OCI-LY7 (cell line): ENCODE measurements around the gene SLC22A7. TPM values are rescaled to one million over a fixed set of nuclear protein-coding genes. Genes with fewer than 3 reads are reported as not detected.

Experiments
- BruUV-seq: library from RNA; stranded (reverse); fragments of 400-500 nt; replicated peaks from 2 replicates; lab custom pipeline; 2021; lab: Mats Ljungman, UMichigan
- CTCF ChIA-PET: fragments of 300-600 bp; sonication (Branson Sonifier 250); formaldehyde crosslinking; loops from one replicate; lab custom pipeline; 2022; ENCODE audit warnings: antibody characterized with exemption; ENCODE audit not compliant: unreplicated experiment; lab: Charles Lee
- POLR2A ChIA-PET: fragments of 300-600 bp; sonication (Branson Sonifier 250); formaldehyde crosslinking; loops from one replicate; lab custom pipeline; 2022; ENCODE audit warnings: antibody characterized with exemption; lab: Charles Lee
- DNase-seq: peaks from one replicate; pipeline ENCODE4 v3.0.0-alpha.2; 2015; ENCODE audit warnings: low spot score
- H2AFZ ChIP-seq: fragments of 200-600 bp; sonication (generic), shearing (Covaris generic); 2 replicates; pipeline ENCODE4 v1.6.1; 2014; ENCODE audit warnings: mild to moderate bottlenecking, antibody characterized with exemption, low read length, moderate library complexity
- H3K27ac ChIP-seq: fragments of 200-600 bp; sonication (generic); 2 replicates; pipeline ENCODE4 v1.5.1; 2014; ENCODE audit warnings: mixed run types, low read depth, mild to moderate bottlenecking, moderate library complexity, low read length, inconsistent platforms; ENCODE audit not compliant: poor library complexity, severe bottlenecking
- H3K36me3 ChIP-seq: fragments of 200-600 bp; sonication (generic); 2 replicates; pipeline ENCODE4 v1.6.1; 2014; ENCODE audit warnings: mild to moderate bottlenecking, antibody characterized with exemption, low read length, moderate library complexity, mixed read lengths; ENCODE audit not compliant: insufficient read depth
- H3K4me1 ChIP-seq: fragments of 200-600 bp; sonication (generic); 2 replicates; pipeline ENCODE4 v1.5.1; 2014; ENCODE audit warnings: mild to moderate bottlenecking, low read length; ENCODE audit not compliant: insufficient read depth, poor library complexity, severe bottlenecking
- H3K4me2 ChIP-seq: fragments of 200-600 bp; sonication (generic); 2 replicates; pipeline ENCODE4 v1.6.1; 2014; ENCODE audit warnings: mild to moderate bottlenecking, low read length
- H3K4me3 ChIP-seq: fragments of 200-600 bp; sonication (generic); 2 replicates; pipeline ENCODE4 v1.5.1; 2014; ENCODE audit warnings: mild to moderate bottlenecking, low read depth, low read length; ENCODE audit not compliant: poor library complexity, severe bottlenecking
- H3K79me2 ChIP-seq: fragments of 200-600 bp; sonication (generic); 2 replicates; pipeline ENCODE4 v1.6.1; 2016; ENCODE audit warnings: low read depth, mild to moderate bottlenecking, low read length, moderate library complexity, mixed read lengths; ENCODE audit not compliant: insufficient read depth
- H3K9me2 ChIP-seq: fragments of 200-600 bp; sonication (generic); 2 replicates; pipeline ENCODE4 v1.6.1; 2016; ENCODE audit warnings: mild to moderate bottlenecking, low read length, mixed read lengths; ENCODE audit not compliant: insufficient read depth
- H3K9me3 ChIP-seq: fragments of 200-600 bp; sonication (generic); 2 replicates; pipeline ENCODE4 v1.6.1; 2014; ENCODE audit warnings: mild to moderate bottlenecking, mixed run types, low read length, mixed read lengths
- H4K20me1 ChIP-seq: fragments of 200-600 bp; sonication (generic); 2 replicates; pipeline ENCODE4 v1.6.1; 2014; ENCODE audit warnings: mild to moderate bottlenecking, antibody characterized with exemption, low read length, moderate library complexity, mixed read lengths; ENCODE audit not compliant: insufficient read depth
- EZH2phosphoT487 ChIP-seq: fragments of 200-600 bp; sonication (generic); IDR thresholded peaks from 2 replicates; pipeline ENCODE4 v1.6.1; 2018; ENCODE audit warnings: low read depth, borderline replicate concordance, mild to moderate bottlenecking, mixed run types, antibody characterized with exemption, low read length, moderate library complexity, mixed read lengths
- intact Hi-C: fragments of 100-400 bp; cut with micrococcal nuclease; formaldehyde crosslinking; loops from one replicate; pipeline ENCODE4 v1.10.0; 2022; ENCODE audit not compliant: unreplicated experiment
- total RNA-seq, 2 experiments: library from RNA; depleted of rRNA in 1 of 2; stranded (reverse); fragments of >200 nt in 1 of 2; shearing (Covaris generic) in 1 of 2; gene quantifications; 2 replicates each; pipeline ENCODE4 v1.2.3, GENCODE V29; 2014 to 2022
- TF ChIP-seq, protein P1 (sequence below): fragments of 200-600 bp; sonication (generic); conservative IDR thresholded peaks from 2 replicates; pipeline ENCODE4 v1.5.1; 2014; ENCODE audit warnings: mild to moderate bottlenecking, antibody characterized with exemption, low read length, moderate library complexity, mixed read lengths

Gene SLC22A7
- total RNA-seq, 2 experiments from 2014 or later: not detected

DNA sequence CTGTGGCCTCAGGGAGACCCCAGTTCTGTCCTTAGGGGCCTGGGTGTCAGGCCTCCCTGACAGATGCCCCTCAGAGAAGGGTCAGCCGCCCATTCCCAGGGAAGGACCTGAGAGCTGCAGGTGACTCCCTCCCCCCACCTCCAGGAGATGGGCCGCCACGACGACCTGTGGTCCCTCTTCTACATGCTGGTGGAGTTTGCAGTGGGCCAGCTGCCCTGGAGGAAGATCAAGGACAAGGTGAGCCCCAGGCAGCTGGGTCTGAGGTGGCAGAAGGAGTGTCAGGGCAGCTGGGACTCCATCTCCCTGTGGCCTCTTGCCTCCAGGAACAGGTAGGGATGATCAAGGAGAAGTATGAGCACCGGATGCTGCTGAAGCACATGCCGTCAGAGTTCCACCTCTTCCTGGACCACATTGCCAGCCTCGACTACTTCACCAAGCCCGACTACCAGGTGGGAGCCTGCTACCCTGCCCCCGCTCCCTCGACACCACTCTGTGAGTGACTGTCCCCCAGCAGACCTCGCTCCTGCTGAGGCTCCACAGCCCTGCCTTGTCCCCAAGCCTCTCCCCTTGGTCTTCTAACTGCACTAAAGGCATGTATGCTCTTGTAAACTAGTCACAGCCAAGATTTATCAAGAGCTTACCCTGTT lies 42.5 kb upstream of the SLC22A7 start:
- Histone ChIP-seq H3K4me2 (no peak overlapping the region), H2AFZ (no peak overlapping the region), H3K27ac (no peak overlapping the region), H3K36me3 (no peaks in the 10 kb centered on the region), H3K4me3 (no peak overlapping the region), H3K4me1 (no peaks in the 10 kb centered on the region), H4K20me1 (no peaks in the 10 kb centered on the region), H3K9me2 (no peaks in the 10 kb centered on the region), H3K79me2 (no peaks in the 10 kb centered on the region), H3K9me3 (no peaks in the 10 kb centered on the region)
- ChIA-PET POLR2A (interaction anchor here (0.6 kb wide), 1 partner anchor 246 kb away, joined by 3 read pairs; no protein-coding TSS in a partner anchor), CTCF (interaction anchor here (0.6 kb wide), 1 partner anchor 253 kb away, joined by 3 read pairs; no protein-coding TSS in a partner anchor)
- no TSS peak for BruUV-seq
- TF ChIP-seq, protein P1, sequence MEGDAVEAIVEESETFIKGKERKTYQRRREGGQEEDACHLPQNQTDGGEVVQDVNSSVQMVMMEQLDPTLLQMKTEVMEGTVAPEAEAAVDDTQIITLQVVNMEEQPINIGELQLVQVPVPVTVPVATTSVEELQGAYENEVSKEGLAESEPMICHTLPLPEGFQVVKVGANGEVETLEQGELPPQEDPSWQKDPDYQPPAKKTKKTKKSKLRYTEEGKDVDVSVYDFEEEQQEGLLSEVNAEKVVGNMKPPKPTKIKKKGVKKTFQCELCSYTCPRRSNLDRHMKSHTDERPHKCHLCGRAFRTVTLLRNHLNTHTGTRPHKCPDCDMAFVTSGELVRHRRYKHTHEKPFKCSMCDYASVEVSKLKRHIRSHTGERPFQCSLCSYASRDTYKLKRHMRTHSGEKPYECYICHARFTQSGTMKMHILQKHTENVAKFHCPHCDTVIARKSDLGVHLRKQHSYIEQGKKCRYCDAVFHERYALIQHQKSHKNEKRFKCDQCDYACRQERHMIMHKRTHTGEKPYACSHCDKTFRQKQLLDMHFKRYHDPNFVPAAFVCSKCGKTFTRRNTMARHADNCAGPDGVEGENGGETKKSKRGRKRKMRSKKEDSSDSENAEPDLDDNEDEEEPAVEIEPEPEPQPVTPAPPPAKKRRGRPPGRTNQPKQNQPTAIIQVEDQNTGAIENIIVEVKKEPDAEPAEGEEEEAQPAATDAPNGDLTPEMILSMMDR: no peak
- TF ChIP-seq EZH2phosphoT487: no peak
- no peak for DNase-seq
- intact Hi-C loops: no loop called here

DNA sequence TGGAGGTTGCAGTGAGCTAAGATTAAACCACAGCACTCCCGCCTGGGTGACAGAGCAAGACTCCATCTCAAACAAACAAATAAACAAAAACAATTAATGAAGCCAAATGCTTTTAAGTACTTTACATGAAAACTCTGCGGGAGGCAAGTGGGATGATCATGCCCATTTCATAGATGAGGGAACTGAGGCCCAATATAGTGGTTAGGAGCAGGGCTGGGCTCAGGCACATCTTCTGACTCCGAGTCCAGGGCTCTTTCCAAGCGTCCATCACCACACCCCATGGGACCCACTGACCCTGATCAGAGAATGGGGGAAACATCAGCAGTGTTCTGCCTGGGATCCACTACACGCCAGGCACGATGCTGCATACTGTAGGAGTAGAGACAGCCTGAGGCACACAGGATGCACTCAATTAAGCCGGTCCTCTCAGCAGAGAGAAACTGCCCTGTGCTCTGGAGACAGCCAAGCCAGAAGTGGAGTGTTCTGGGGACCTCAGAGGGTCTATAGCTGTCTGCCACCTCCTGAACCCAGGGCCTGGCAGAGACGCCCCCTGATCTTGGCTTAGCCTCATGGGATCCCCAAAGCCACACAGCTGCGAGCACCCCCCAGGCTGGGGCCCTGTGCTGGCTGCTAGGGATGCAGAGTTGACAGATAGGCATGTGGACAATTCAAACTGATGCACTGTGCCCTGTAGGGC lies 41.2 kb upstream of the SLC22A7 start:
- intact Hi-C loops: no loop called here
- Histone ChIP-seq H2AFZ (no peak overlapping the region), H3K9me2 (no peaks in the 10 kb centered on the region), H3K4me1 (no peaks in the 10 kb centered on the region), H3K27ac (no peak overlapping the region), H3K36me3 (no peaks in the 10 kb centered on the region), H3K4me2 (no peak overlapping the region), H3K79me2 (no peaks in the 10 kb centered on the region), H3K4me3 (no peak overlapping the region), H4K20me1 (no peaks in the 10 kb centered on the region), H3K9me3 (no peaks in the 10 kb centered on the region)
- ChIA-PET POLR2A (no interaction called here), CTCF (no interaction called here)
- TF ChIP-seq EZH2phosphoT487: no peak
- TF ChIP-seq, protein P1: no peak
- no peak for DNase-seq
- no TSS peak for BruUV-seq
